Ammon's horn (tissue), 1 donor: ENCODE measurements around the gene SYNJ2.

ENCODE experiments used
- DNase-seq: peaks from one replicate; pipeline ENCODE4 v3.0.0-alpha.2; 2016; ENCODE audit warnings: low spot score

Gene SYNJ2

DNA sequence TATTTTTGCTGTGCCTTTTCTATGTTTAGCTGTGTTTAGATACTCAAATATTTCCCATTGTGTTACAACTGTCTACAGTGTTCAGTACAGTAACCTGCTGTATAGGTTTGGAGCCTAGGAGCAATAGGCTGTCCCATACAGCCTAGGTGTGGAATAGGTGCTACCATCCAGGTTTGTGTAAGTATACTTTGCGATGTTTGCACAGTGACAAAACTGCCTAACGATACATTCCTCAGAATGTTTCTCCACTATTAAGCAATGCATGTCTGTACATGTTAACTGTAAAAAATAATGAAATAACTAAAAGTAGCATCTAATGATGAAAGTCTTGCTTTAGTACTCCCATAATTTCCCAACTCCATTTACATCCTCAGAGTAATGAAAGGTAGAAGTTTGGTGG, 140.4 kb downstream of the SYNJ2 start:
- DNase-seq, result no peak

DNA sequence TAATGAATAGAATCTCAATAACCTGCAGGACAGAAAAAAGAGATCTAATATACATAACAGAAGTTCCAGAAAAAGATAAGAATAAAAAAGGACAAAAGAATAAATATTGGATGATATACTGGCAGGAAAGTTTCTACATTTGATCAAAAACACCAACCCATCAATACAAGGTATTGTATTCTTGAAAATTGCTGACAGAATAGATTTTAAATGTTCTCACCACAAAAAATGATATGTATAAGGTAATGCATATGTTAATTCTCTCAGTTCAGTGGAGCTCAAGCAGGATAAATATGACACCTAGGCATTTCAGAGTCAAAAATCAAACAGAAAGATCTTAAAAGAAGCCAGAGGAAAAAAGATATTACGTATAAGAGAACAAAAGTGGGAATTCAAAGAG, 142.6 kb downstream of the SYNJ2 start:
- no peak for DNase-seq

DNA sequence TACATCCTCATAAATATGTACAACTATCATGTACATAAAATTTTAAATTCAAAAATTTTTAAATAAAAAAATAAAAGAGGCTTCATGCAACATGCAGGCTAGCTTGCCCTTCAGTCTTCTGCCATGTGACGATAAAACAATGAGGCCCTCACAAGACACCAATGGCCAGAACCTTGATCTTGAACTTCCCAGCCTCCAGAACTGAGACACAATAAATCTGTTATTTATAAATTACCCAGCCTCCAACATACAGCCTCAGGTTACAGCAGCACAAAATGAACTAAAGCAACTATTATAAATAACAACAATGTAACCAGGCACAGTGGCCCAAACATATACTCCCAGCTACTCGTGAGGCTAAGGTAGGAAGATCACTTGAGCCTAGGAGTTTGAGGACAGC, 143.6 kb downstream of the SYNJ2 start:
- DNase-seq, result no peak

DNA sequence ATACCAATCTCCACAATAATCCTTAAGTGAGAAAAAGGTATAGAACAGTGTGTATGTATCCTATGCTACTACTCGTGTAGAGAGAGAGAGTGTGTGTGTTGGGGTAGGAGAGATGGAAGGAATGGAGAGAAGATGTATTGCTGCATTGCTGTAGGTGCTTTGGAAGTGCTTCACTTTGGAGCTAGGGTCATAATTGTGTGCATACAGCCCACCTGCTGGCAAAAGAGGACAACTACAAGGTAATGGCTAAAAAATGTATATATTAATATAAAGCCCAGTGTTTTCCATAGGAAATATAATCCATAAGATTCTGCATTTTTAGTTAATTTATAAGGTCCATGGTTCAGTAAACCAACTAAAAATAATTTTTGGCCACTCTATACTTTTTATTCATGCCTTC, 150.3 kb downstream of the SYNJ2 start:
- DNase-seq, result no peak

DNA sequence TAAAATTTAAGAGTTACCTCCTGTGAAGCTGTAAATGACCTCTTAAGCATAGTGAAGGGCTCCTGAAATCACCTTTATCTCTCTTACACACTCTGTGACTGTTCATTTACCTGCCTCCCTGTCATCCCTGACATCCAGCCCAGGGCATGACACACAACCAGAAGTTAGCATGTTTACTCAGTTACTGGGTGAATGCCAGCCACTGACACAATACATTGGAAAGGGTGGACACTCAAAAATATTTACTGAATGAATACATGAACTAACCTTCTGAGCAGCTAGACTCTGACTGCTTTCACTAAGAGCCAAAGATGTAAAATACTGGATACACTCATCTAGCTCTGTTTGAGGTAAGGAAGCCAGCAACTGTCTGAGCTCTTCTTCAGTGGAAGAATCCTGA, 161.1 kb downstream of the SYNJ2 start:
- no peak for DNase-seq

DNA sequence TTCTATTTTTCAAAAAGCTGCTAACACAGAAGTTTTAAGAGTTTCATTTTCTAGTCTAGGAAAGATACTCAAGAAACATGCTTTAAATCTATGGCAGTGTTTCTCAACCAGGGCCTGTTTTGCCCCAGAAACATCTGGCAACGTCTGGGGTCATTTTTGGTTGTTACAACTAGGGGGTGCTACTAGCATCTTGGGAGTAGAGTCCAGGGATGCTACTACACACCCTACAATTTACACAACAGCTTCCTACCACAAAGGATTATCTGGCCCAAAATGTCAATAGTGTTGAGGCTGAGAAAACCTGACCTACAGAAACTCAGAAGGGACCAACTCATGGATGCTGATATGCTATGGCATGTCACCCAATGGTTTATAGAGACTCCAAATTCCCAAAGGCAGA, 162.0 kb downstream of the SYNJ2 start:
- DNase-seq, result no peak
